Type B pancreatic cell (in vitro differentiated cells): ENCODE data around the gene MARCHF2. TPM values are rescaled to one million over a fixed set of nuclear protein-coding genes. Genes with fewer than 3 reads are reported as not detected.

ENCODE experiments used
- DNase-seq: peaks from one replicate; pipeline ENCODE4 v3.0.0; 2021; ENCODE audit warnings: mixed read lengths; ENCODE audit not compliant: unreplicated experiment; ENCODE audit errors: extremely low spot score
- H3K27ac Mint-ChIP-seq: 2 replicates; pipeline ENCODE4 v1.8.0; 2021; ENCODE audit warnings: mild to moderate bottlenecking, mixed read lengths
- H3K27me3 Mint-ChIP-seq: 2 replicates; pipeline ENCODE4 v1.8.0; 2021; ENCODE audit warnings: mixed read lengths
- H3K36me3 Mint-ChIP-seq: 2 replicates; pipeline ENCODE4 v1.8.0; 2021; ENCODE audit warnings: mixed read lengths
- H3K4me1 Mint-ChIP-seq: one replicate; pipeline ENCODE4 v1.8.0; 2021; ENCODE audit warnings: mixed read lengths; ENCODE audit not compliant: unreplicated experiment
- H3K4me3 Mint-ChIP-seq: 2 replicates; pipeline ENCODE4 v1.8.0; 2021; ENCODE audit warnings: mild to moderate bottlenecking, mixed read lengths
- H3K9me3 Mint-ChIP-seq: 2 replicates; pipeline ENCODE4 v1.8.0; 2021; ENCODE audit warnings: mixed read lengths
- total RNA-seq: library from RNA; stranded (reverse); gene quantifications from 2 replicates; pipeline ENCODE4 v1.2.1, GENCODE V29; 2021; ENCODE audit warnings: low replicate concordance
- TF ChIP-seq, protein P1 (sequence below): fragments of 200-600 bp; sonication (generic); conservative IDR thresholded peaks from 2 replicates; pipeline ENCODE4 v1.5.0; 2021; ENCODE audit warnings: antibody characterized with exemption, mild to moderate bottlenecking

MARCHF2 gene
- total RNA-seq, 1 donor from 2014 or later = 15.5 TPM

- Mint-ChIP-seq H3K4me1 (peaks cover 25% of the 10 kb centered on the region), H3K9me3 (no peaks in the 10 kb centered on the region), H3K4me3 (no peak overlapping the region), H3K27me3 (no peaks in the 10 kb centered on the region), H3K36me3 (peaks cover 65% of the 10 kb centered on the region), H3K27ac (no peak overlapping the region)
- no peak for DNase-seq
- TF ChIP-seq, protein P1, sequence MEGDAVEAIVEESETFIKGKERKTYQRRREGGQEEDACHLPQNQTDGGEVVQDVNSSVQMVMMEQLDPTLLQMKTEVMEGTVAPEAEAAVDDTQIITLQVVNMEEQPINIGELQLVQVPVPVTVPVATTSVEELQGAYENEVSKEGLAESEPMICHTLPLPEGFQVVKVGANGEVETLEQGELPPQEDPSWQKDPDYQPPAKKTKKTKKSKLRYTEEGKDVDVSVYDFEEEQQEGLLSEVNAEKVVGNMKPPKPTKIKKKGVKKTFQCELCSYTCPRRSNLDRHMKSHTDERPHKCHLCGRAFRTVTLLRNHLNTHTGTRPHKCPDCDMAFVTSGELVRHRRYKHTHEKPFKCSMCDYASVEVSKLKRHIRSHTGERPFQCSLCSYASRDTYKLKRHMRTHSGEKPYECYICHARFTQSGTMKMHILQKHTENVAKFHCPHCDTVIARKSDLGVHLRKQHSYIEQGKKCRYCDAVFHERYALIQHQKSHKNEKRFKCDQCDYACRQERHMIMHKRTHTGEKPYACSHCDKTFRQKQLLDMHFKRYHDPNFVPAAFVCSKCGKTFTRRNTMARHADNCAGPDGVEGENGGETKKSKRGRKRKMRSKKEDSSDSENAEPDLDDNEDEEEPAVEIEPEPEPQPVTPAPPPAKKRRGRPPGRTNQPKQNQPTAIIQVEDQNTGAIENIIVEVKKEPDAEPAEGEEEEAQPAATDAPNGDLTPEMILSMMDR = no peak
Observed at GRCh38 chr19:8466018-8466417, 52.9 kb downstream of the MARCHF2 start.

DNA sequence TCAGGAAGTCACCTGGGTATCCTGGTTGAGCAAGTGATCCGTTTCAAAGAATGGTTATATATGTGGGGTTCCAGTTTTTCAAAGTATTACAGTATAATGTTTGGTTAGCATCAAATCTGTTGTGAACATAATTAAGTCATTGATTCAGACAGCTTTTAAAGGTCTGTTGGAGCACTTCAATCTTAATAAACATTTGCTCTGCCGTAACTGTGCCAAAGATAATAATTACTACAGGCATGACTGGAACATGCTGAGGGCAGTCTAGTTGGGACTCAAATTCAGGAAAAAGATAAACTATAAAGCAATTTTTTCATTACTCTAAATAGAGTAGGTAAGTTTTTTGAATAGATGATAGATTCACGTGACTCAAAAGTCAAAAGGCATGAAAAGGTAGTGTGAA is 55.0 kb downstream of the MARCHF2 start:
- Mint-ChIP-seq H3K27ac (no peak overlapping the region), H3K27me3 (no peaks in the 10 kb centered on the region), H3K9me3 (no peaks in the 10 kb centered on the region), H3K4me3 (no peak overlapping the region), H3K4me1 (peaks cover 8% of the 10 kb centered on the region), H3K36me3 (peaks cover 62% of the 10 kb centered on the region)
- TF ChIP-seq, protein P1 = no peak
- DNase-seq = no peak

GRCh38 chr19:8468761-8469373 is 55.8 kb downstream of the MARCHF2 start:
- peaks cover 63% of the 10 kb centered on the region for H3K36me3 Mint-ChIP-seq

DNA sequence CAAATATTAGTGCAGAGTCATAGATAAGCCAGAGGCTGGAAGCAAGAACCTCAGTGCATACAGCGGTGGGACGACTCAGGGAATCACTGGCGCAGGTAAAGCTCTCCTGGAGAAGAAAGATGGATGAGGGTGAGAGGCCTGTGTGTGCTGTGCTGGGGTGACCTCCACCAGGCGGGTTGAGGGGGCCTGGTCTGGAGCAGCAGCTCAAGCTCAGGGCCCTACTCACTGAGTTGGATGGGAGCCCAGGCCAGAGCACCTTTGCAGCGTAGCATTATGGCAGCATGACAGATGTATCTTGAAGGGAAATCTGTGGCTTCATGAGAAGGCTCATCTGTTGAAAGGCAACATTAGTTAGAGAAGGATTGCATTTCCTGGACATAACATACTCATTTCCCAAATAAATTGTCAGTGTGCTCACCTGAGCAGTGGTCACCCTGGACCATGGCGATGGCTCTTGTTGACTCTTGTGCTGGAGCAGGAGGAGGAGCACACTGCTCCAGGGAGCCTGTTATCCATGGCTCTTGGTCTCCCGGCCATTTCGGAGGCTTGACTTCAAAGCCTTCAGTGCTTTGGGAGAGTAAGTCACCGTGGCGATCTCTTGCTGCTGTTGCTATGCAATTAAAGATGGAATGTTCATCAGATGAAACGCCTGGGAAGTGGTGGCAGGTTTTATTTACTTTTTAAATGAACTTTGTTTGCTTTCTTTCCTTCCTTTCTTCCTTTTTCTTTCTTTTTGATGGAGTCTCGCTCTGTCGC is 56.7 kb downstream of the MARCHF2 start:
- no peaks in the 10 kb centered on the region for H3K9me3 Mint-ChIP-seq
- TF ChIP-seq, protein P1 = no peak
- peak overlapping the region; percentile 1 for H3K27ac Mint-ChIP-seq
- peaks cover 59% of the 10 kb centered on the region for H3K36me3 Mint-ChIP-seq
- no peak for DNase-seq
- no peak overlapping the region for H3K4me3 Mint-ChIP-seq
- H3K27me3 Mint-ChIP-seq = no peaks in the 10 kb centered on the region
- H3K4me1 Mint-ChIP-seq = peaks cover 4% of the 10 kb centered on the region

More at GRCh38 chr19:8468761-8469373, 55.8 kb downstream of the MARCHF2 start:
- peak overlapping the region; percentile 1 for H3K27ac Mint-ChIP-seq
- no peak for DNase-seq
- no peaks in the 10 kb centered on the region for H3K9me3 Mint-ChIP-seq
- TF ChIP-seq, protein P1 = no peak
- no peak overlapping the region for H3K4me3 Mint-ChIP-seq
- H3K4me1 Mint-ChIP-seq = peaks cover 4% of the 10 kb centered on the region
- no peaks in the 10 kb centered on the region for H3K27me3 Mint-ChIP-seq

DNA sequence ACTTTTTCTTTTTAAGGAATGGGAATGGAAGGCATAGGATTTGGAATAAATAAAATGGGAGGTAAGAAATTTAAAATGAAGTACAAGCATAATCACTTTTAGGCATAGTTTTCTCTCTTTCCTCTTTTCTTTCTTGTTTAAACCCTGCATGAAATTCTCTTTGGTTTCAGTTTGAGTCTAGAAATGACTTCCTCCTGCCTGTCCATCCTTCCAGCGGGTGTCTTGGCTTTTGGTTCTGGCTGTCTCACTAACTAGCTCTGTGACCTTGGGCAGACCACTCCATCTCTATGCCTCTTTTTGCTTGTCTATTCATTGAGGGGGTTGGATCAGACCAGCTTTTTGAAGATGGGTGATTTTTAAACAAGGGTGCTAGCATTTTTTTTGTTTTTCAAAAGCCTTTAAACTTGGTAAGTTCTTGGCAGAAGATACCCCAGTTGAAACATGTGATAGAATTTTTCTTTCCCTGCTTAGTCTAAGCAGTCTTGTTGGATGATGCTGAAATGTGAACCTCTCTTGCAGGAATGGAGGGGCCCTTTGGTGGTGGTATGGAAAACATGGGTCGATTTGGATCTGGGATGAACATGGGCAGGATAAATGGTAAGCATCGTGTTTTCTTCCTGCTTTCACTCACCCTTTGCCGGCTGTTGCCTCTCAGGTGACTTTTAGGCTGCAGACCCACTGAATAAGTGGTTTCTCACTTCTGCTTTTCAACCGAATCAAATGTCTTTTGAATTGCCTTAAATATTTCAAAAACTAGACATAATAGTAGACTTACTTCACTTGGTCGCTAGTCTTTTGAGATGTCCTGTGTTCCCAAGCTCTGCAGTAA is 60.8 kb downstream of the MARCHF2 start:
- Mint-ChIP-seq H3K36me3 (peaks cover 42% of the 10 kb centered on the region), H3K4me1 (peaks cover 8% of the 10 kb centered on the region), H3K27ac (no peak overlapping the region), H3K9me3 (no peaks in the 10 kb centered on the region), H3K4me3 (no peak overlapping the region), H3K27me3 (no peaks in the 10 kb centered on the region)
- no peak for DNase-seq
- TF ChIP-seq, protein P1 = no peak
